Cardiac fibroblast (primary cell): ENCODE data around the gene NMNAT3.

ENCODE experiments used
- DNase-seq, 2 donors: peaks; one replicate each; pipeline versions ENCODE4 v3.0.0 to v3.0.0-alpha.2; 2010; ENCODE audit warnings: low read depth in 2 of 2
- H3K4me3 ChIP-seq, 2 donors: replicated peaks in 1 of 2; 1 replicate in 1 of 2; 2 replicates in 1 of 2; pipeline ENCODE4 v1.5.1; 2011; ENCODE audit warnings: low read depth in 2 of 2, low read length in 2 of 2, mild to moderate bottlenecking in 2 of 2, moderate library complexity in 1 of 2
- TF ChIP-seq, protein P1 (sequence below): IDR thresholded peaks from one replicate; pipeline ENCODE4 v1.5.1; 2011; ENCODE audit warnings: low read depth, mild to moderate bottlenecking, low read length, inconsistent platforms

NMNAT3 gene

DNA sequence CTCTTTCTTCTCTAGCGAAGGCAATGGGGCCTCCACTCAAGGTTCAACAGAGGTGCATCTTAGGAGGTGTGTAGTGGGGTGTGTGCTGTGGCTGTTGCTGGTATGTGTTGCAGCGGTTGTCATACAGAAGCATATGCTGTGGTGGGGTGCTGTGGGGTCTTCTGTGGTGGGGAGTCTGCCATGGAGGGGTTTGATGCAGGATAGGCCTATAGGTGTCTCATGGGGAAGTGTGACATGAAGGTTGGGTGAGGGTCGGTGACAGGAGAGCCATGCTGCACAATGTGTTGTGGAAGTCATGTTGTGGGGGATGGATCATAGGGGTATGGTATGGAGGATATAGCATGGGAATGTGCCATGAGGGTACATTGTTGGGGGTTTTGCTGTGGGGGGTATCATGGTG, 20.3 kb downstream of the NMNAT3 start:
- TF ChIP-seq, protein P1, sequence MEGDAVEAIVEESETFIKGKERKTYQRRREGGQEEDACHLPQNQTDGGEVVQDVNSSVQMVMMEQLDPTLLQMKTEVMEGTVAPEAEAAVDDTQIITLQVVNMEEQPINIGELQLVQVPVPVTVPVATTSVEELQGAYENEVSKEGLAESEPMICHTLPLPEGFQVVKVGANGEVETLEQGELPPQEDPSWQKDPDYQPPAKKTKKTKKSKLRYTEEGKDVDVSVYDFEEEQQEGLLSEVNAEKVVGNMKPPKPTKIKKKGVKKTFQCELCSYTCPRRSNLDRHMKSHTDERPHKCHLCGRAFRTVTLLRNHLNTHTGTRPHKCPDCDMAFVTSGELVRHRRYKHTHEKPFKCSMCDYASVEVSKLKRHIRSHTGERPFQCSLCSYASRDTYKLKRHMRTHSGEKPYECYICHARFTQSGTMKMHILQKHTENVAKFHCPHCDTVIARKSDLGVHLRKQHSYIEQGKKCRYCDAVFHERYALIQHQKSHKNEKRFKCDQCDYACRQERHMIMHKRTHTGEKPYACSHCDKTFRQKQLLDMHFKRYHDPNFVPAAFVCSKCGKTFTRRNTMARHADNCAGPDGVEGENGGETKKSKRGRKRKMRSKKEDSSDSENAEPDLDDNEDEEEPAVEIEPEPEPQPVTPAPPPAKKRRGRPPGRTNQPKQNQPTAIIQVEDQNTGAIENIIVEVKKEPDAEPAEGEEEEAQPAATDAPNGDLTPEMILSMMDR, result no peak
- DNase-seq, result no peak
- H3K4me3 ChIP-seq, result no peak overlapping the region

DNA sequence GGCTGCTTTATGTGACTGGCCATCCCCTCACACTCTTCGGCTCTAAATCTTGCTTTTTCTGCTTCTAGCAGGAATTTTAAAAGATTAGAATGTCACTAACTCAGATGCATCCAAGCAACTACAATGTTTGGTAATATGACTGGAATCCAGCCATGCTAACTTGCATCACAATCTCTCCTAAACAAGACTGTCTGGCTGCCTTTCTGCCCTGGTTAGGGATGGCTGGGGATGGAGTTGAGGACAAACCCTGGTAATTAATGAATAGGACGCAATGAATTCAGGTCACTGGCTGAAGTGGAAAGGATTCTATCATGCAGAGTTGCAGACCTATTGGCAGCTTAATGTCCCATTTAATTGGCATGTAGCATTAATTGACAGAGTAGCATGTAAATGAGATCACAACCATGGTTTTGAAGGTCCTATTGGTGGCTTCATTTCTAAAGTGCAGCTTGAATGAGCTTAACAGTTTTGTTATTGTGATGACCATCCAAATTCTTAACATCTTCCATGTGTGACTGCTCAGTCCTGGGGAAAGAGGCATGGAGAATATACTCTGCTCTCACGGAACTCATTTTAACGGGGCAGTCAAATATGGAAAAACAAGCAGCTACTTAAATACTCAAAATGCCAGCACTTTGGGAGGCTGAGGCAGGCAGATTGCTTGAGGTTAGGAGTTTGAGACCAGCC, 21.7 kb downstream of the NMNAT3 start:
- DNase-seq, result peak in 1 of 2 donors; percentile 19
- TF ChIP-seq, protein P1, result no peak
- no peak overlapping the region for H3K4me3 ChIP-seq

DNA sequence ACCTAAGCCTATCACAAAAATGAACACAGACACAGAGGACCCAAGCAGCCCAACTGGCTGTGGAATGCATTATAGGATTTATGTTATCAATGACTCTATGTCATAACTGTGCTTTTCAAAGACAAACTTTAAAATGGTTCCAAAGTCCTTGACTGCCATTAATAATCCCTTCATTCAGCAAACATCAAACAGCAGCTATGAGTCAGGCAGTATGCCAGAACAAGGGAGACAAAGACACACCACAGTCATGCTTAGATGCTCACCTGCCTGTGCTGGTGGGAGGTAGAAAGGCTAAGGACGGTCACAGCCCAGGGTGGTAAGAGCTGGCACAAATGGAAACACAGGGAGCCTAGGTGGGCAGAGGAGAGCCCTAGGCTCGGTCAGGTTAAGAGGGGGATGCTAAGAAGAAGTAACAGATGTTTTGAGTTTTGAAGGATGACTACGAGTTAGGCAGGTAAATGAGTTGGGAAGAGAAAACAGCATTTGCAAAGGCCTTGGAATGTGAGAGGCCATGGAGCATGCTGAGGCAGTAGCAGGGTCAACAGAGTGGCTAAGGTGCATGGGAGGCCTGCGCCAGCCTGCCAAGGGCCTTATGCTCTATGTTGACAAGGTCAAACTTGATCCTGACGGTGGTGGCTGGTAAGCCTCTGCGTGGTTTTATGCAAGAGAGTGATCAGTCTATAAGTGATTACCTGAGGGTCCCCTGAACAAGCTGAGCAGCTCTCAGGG, 23.0 kb downstream of the NMNAT3 start:
- DNase-seq, result no peak
- H3K4me3 ChIP-seq, result no peak overlapping the region
- TF ChIP-seq, protein P1, result no peak

DNA sequence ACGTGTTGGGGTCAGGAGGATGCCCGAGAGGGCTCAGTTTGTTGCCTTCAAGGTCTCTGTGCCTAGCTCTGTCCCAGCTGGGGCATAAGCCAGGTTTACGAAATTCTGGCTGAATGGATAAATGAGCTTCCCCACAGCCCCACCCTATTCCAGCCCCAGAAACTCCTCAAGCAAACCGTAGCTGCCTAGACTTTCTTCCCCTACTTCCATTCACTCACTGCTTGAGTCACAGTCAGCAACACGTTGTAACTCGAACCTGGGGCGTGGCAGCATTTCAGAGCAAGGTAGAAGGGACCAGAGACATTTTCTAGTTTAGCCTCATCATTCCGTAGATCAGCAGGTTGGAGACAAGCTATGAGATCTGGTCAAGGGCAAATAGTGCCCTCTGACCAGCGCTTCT, 24.2 kb downstream of the NMNAT3 start:
- no peak for DNase-seq
- TF ChIP-seq, protein P1, result no peak
- H3K4me3 ChIP-seq, result no peak overlapping the region

DNA sequence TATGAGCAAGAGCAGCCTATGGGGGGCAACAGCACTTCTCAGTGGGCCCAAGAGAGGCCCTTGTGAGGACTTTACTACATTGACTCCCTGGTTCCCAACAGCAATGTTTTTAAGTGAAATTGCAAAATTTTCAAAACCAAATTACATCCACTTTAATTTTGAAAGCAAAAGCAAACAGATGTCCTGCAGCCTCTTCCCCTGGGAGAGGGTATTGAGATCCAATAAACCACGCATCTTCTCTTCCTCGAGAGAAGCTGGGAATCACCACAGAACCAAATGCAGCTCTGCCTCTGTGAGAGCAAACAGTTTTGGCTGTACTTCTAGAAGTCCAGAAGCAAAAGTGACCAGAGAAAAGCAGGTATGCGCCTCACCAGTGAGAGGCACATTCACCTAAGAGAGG, 25.2 kb downstream of the NMNAT3 start:
- TF ChIP-seq, protein P1, result no peak
- no peak overlapping the region for H3K4me3 ChIP-seq
- DNase-seq, result no peak

DNA sequence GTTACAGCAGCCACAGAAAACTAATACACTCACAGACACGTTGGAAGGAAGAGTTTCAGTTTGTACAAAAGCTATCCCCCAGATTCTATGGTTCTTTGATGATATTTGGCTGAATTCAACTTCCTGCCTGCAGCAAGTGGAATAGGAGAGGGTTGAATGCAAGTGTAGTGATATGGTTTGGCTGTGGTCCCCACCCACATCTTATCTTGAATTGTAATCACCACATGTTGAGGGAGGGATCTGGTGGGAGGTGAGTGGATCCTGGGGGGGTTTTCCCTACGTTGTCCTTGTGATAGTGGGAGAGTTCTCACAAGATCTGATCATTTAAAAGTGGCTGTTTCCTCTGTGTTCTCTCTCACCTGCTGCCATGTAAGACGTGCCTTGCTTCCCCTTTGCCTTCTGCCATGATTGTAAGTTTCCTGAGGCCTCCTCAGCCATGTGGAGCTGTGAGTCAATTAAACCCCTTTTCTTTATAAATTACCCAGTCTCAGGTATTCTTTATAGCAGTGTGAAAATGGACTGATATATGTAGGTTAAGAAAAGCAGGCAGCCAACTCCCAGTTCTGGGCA, 29.8 kb downstream of the NMNAT3 start:
- TF ChIP-seq, protein P1, result no peak
- no peak for DNase-seq
- H3K4me3 ChIP-seq, result no peak overlapping the region
